Skin epidermis (tissue), 12 donors: ENCODE measurements around the gene SCRN2.

Source experiments
- H3K27ac ChIP-seq, 21 experiments: fragments of 200-600 bp; sonication (generic) in 11 of 21; one replicate each; pipeline ENCODE4 v1.5.0; 2020; ENCODE audit warnings: mild to moderate bottlenecking in 3 of 21, inconsistent platforms in 2 of 21, moderate library complexity in 2 of 21
- H3K4me3 ChIP-seq, 7 experiments: fragments of 200-600 bp; sonication (generic) in 2 of 7; one replicate each; pipeline ENCODE4 v1.5.0; 2020; ENCODE audit warnings: inconsistent platforms in 2 of 7, mild to moderate bottlenecking in 2 of 7, moderate library complexity in 1 of 7

The SCRN2 gene

DNA sequence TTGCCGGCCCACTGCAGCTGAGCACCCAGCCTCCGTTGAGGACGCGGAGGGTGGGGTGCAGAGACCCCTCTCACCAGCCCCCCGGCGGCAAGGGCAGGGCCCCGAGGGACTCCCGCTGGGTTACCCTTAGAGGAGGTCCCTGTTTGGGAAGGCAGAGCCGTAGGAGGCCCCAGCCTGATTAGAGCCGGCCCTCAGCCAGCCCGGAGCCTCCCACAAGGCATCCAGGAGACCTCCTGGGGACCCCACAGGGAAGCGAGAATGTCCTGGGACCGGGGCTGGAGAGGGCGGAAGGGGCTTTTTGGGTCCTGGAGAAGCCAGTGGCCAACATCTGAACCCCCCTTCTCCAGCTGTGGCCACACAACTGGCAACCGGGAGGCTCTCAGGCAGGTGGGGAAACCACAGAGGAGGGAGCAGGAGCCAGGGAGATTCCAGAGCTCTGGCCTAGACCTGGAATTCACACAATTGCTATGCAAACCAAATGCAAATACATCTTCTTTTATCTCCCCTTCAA lies 31.6 kb upstream of the SCRN2 start:
- H3K27ac ChIP-seq: peak overlapping the region in 3 of 21 experiments; percentile 19 to 41 (median 23)
- peak overlapping the region in 1 of 7 experiments; percentile 10 for H3K4me3 ChIP-seq

DNA sequence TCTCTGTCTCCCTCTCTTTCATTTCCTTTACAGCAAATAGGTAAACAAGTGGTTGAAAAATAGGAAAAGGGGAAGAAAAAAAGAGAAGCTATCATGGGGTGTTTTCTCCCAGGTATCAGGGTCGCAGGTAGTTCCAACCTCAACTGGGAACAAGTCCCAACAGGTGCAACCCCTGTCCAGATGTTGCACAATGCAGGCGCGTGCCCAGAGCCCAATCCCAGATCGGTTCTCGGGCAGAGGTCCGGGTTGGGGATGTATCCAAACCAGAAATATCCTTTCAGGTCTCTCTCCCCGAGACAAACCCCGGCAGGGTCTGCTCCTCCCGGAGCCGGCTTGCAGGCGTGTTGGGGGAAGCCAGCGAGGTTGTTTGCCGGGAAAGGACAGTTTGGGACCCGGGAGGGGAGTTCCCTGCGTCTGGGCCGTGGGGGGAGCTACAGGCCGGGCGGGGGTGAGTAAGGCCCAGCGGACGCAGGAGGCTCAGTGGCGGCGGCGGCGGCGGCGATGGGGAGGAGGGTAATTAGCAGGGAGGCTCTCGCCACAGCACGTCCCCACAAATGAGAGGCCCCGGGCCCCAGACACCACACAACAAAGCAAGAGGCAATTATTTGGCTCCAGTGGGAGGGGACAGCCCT lies 31.1 kb upstream of the SCRN2 start:
- Histone ChIP-seq H3K4me3 (peak overlapping the region in 1 of 7 experiments; percentile 10), H3K27ac (peak overlapping the region in 3 of 21 experiments; percentile 19 to 41 (median 23))

DNA sequence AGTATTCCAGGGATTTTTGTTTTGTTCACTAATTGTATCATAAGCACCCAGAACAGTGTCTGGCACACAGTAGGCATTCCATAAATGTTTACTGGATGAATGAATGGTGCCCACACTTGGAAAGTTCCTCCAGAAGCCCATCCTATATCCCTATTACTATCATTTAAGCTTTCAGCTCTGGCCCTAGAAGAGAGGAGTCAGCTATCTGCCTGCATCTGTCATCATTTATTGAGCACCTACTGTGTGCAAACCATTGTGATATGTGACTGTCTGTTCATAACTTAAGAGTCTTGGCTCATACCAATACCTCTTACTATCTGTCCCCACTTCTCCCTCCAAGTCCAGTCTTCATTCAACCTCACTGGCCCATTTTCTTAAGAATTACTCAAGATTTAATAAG lies 30.0 kb upstream of the SCRN2 start:
- H3K27ac ChIP-seq: no peak overlapping the region
- no peak overlapping the region for H3K4me3 ChIP-seq

DNA sequence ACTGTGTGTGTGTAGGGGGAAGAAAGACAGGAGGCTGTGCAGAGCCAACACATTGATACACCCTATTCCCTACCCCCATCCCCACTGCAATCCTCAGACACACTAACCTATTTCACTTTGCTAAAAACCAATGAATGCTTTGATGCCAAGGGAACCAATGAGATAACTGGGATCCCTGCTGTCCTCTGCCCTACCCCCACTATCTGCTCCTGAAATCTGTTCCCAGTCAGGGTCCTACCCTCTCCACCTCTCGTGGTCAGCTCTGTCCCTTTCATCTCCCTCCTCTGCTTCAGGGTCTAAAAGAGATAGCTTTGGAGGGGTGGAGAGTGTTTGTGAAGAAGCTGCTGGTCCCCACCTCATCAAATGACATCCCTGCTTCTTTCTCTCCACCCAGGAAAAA lies 29.0 kb upstream of the SCRN2 start:
- no peak overlapping the region for H3K4me3 ChIP-seq
- no peak overlapping the region for H3K27ac ChIP-seq

DNA sequence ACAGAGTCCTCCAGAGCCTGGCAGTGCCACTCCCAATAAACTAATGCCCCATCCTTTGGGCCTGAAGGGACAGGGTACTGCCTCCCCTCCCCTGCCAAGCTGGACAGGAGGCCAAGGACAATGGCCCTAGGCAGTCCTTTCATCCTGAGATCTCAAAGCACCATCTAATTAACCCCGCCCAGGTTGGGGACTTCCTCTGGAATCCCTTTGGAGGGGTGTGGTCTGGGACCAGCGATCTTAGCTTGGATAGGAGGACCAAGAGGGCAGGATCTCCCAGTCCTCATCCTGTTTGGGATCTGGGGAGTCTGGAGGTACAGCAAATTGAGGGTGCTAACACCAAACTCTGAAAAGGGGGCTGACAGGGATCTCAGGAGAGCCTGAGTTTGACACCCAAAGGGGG lies 28.0 kb upstream of the SCRN2 start:
- H3K27ac ChIP-seq: no peak overlapping the region
- H3K4me3 ChIP-seq: no peak overlapping the region

DNA sequence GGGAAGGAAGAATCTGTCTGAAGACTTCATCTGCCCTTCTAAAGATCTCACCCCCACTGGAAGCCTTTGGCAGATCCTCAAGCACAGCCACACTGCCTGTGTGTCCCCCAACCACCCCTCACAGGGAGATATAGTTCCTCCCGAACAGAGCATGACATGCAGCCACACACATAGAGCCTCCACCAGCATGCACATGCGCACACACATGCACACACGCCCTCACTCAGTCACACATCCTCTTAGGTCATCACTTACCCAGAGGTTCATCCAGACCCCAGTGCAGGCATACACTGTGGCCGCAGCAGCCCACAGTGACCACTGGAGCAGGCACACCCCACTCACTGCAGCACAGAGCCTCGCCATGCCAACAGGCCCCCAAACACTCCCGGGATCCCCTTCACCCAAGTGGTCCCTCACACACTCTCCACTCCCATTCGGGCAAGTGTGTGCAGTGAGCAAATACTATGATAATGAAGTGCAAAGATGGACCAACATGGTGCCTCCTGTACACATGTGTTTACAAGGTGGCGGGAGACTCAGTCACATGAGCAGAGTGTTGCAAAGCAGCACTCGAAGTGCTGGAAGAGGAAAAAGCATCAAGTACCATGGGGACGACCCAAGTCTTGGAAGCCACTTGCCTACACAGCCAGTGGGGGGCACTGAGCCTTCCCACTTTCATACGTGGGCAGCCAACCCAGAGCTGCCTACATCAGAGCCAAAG lies 26.9 kb upstream of the SCRN2 start:
- H3K4me3 ChIP-seq: no peak overlapping the region
- H3K27ac ChIP-seq: no peak overlapping the region

DNA sequence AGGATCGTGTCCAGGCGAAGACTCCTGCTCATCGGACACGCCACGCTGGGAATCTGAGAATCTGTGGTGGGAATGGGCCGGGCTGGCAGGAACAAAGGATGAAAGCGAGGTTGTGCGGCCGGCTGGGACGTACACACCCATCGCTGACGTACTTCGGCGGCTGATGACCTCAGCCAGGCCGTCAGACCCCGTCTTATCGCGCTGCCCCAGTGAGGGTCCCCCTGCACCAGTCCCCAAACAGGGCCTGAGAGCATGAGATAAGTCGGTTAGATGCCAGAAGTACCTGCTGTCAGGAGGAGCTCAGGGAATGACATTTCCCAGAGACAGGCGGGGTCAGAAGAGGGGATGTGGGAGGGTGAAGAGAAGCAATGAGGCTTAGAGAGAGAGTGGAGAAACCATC lies 25.9 kb upstream of the SCRN2 start:
- Histone ChIP-seq H3K4me3 (no peak overlapping the region), H3K27ac (peak overlapping the region in 1 of 21 experiments; percentile 17)

DNA sequence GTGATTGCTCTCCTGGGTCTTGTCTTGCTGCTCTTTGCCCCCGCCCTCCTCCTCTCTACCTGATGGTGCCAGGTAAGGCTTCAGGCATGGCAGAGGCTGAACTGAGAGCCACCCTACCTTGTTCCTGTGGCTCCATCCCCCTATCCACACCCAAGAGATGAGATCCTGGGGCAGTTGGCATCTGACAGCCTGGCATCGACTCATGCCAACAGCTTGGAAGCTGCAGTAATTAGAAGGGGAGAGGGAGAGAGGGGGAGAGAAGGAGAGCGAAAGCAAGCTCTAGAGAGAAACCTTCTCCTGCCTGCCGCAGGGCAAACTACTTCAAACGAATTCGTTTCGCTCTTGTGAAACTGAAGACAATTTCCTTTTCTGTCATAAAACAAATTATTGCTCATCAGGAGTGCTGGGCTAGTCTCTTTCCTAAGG lies 23.7 kb upstream of the SCRN2 start:
- no peak overlapping the region for H3K27ac ChIP-seq
- H3K4me3 ChIP-seq: no peak overlapping the region

DNA sequence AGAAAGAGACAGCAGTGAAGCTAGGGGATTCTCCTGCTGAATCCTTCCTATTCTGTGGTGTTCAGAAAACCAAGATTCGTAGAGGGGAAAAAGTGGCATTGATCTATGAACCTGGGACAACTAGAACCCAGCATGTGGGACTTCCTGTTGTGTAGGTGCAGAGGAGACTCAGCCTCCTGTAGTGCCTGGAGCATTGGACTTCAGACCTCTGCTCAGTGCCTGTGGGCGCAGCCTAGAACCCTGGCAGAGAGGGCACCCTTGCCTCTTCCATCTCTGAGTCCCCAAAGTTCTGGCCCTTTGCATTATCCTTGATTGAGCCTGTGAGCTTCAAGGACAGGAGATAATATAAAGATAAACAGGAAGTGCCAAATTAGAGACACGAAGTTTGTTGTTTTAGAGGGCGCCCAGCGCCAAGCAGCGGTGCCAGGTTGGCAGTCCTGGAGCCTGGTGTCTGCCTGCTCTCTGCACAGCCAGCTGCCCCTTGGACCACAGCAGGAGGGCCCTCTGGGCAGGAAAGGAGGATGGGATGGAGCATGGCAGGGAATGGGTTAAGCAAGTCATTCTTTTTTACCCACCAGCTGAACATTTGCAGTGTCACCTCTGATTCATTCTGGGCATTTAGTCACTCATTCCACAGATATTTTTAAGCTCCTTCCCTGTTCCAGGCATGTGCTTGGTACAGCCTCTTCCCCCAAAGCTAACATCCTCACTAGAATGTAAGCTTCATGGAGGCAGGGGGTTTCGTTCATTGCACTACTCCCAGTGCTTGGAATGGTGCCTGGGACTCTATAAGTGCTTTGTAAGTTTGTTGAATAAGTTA lies 21.8 kb upstream of the SCRN2 start:
- Histone ChIP-seq H3K27ac (no peak overlapping the region), H3K4me3 (no peak overlapping the region)

DNA sequence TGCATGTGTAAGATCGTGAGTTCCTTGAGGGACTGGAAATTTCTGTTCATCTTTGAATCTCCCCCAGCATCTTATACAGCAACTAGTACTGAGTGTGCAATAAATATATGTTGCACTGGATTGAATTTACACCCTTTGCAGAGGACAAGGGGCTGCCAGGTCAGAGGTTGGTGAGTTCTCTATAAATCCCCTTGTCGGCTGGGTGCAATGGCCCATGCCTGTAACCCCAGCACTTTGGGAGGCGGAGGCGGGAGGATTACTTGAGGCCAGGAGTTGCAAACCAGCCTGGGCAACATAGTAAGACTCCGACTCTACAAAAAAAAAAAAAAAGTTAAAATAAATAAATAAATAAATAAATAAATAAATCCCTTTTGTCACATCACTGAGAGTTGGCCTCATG lies 19.3 kb upstream of the SCRN2 start:
- Histone ChIP-seq H3K4me3 (no peak overlapping the region), H3K27ac (no peak overlapping the region)

DNA sequence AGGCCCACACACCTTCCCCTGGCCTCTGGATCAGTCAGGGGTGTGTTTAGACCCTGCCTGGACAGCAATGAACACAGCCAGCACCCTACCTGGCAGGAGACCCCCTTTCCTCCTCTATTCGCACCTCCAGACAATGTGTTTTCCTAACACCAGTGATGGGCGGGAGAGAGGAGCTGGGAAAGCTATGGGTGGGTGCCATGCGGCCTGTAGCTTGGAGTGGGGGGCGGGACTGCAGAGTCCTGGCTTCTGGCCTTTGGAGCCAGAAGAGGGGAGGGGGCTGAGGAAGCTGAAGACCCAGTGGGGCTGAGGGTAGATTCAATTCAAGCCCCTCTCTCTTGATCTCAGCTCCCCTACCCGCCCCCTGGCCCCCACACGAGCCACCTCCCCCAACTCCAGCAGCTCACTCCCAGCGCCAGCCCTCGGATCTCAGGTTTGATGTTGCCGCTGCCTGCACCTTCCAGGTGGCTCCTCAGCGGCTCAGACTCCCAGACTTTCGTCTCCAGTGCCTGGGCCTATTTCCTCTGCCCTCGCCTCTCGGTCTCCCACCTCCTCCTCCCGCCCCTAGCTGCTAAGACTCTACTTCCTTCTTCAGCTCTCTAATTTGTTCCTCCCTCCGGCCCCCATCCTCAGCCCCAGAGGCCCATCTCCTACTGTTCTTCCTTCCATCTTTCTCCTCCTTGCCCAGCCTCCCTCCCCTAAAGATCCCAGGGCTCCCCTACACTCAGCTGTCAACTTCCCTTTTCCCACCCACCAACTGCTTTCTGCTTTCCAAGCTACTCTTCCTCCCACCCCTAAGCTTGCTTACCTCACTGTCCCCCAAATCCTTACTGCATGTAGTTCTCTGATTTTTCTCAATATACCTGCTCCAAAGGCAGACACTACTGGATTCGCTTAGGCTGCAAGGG lies 16.7 kb upstream of the SCRN2 start:
- no peak overlapping the region for H3K4me3 ChIP-seq
- H3K27ac ChIP-seq: no peak overlapping the region

DNA sequence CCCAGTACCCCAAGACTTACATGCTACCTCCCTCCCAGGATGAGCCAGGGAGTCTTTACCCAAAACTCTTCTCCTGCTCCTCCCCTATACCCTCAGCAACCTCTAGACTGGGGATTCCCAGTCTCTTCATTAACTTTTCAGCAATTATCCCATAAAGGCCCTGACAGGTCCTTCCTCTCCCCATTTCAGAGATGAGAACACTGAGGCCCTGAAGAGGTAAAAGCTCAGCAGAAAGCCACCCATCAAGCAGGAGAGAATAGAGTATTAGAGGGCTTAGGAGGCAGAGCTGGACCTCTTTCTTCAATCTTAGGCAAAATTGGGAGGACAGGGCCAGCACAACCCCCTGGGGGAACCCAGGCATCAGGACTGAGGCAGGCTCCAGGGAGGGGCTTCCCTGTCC lies 15.8 kb upstream of the SCRN2 start:
- no peak overlapping the region for H3K4me3 ChIP-seq
- H3K27ac ChIP-seq: no peak overlapping the region

DNA sequence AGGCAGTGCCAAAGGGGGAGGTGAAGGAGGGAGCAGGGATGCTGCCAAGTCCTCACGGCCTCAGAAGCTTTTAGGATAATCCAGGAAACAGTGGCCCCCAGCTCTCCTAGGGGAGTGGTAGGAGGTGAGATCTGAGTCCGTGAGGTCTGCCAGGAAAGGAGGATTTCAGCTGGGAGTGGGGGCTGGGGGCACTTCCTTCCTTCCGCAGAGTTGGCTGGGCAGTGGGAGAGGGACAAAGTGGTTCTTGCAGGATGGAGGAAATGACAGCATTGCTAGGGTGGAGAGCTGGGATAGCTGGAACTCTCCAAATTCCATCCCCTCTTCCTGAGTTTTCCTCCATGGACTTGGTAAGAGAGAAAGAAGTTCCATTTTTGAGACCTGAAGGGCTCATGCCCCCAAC lies 14.7 kb upstream of the SCRN2 start:
- Histone ChIP-seq H3K27ac (no peak overlapping the region), H3K4me3 (no peak overlapping the region)

DNA sequence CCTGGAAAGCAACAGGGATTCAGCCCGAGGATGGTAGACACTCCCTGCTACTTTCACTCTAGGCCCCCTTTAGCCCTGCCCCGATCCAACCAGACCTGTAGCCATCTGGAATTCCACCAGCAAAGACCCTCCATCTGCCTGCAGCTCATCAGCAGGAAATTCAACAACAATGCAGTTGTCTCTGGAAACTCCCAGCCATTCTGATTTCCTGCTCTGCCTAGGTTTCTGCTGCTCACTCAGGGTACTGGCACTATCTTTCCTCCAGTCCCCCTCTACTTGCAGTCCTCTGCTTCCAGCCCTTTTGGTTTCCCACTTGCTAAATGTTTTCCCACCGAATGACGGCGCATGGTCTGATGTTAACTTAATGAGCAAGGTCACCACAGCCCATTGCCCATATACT lies 12.5 kb upstream of the SCRN2 start:
- Histone ChIP-seq H3K27ac (no peak overlapping the region), H3K4me3 (no peak overlapping the region)

DNA sequence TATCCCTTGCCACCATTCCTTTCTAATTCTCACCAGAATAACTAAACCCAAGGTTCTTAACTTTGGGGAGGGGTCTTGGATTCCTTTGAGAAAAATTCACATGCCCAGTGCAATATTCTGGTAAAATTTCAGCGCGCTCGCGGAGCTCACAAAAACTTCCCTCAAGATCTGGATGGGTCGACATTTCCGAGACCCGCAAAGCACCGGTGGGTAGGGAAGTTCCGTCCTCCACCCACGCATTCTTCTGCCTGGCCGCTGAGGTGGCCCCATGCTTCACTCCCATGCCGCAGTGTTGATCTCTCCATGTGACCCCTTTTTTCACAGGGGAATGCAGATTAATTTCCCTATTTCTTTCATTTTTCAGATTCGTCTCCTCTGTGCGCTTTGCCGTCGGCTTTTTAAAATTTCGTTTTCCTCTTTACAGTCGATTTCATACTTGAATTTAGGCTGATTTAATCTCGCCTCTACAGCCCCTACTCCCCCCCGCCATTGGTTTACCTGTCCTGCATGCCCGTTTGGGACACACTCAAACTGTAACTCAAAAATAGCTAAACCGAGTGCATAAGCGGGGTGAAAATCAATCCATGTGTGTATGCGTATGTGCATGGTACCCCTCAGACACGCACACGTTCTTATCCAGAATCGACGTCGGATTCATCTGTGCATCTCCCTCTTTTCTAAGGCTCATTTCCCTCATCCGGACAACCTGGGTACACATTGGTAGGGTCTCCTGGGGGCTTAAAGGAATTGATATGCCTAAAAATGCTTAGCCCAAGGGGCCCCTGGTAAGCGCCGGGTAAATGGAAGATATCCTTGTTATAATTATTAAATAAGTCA lies 11.3 kb upstream of the SCRN2 start:
- H3K27ac ChIP-seq: no peak overlapping the region
- H3K4me3 ChIP-seq: no peak overlapping the region

DNA sequence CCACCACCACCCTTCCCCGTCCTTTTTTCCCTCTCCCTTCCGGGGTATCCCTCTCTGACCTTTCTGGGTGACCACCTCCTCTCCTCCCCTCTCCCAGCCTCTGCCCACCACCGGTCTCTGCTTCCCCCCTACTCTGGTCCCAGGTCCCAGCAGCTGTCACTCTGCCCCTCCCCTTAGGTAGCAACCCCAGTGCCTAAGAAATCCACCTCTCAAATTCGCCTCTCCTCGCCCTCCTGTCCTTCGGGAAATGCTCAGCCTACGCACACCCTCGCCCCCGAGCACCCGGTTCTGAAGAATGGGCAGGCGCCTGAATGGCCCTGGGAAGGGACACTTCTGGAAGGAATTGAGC lies 10.7 kb upstream of the SCRN2 start:
- Histone ChIP-seq H3K27ac (no peak overlapping the region), H3K4me3 (no peak overlapping the region)

DNA sequence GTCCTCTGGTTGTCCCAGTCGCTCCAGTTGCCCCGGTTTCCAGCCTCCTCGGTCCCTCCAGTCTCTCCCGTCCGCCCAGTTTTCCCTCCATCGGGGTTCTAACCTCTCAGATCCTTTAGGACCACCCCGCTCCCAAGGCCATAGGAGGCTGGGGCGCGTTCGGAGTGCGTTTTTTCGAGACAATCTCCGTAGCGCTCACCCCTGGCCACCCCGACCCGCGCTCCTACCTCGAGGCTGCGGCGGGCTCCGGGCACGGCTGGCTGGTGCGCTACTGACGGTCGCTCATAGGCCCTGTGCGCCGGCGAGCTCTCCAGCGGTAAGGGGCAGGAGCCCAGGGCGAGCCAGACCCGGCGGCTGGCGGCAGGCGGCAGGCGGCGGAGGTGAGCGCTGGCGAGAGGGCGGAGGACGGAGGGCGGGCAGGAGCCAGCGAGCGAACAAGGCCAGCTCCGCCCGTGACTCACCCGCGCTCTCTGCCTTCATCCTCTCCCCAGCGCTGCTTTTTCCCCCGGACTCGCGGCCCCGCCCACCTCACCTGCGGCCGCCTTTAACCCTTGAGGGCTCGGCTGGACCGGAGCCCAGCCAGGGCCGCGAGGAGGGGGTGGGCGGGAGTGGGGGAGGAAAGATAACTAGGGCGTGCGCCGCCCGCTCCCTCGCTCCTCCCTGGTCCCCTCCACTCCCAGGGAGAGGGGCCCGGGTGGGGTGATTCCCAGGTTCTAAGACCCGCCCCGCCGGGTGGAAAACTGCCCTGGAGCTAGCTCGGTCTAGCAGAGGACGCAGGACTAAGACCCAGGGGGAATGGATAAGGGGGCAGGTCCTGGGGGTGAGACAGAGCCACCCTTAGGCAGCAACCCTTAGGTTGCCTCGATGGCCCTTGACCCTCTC lies 9.9 kb upstream of the SCRN2 start, which contains the start of gene SP6:
Gene SP6 (minus strand): TSS at position 472 of the 882 bp plus-strand sequence. CDS start 2,734 bp downstream, outside the sequence.
- H3K4me3 ChIP-seq: peak within 1 kb of the TSS; percentile 8 to 46 (median 35)
- H3K27ac ChIP-seq: peak within 1 kb of the TSS in 14 of 21 experiments; percentile 1 to 80 (median 56)

DNA sequence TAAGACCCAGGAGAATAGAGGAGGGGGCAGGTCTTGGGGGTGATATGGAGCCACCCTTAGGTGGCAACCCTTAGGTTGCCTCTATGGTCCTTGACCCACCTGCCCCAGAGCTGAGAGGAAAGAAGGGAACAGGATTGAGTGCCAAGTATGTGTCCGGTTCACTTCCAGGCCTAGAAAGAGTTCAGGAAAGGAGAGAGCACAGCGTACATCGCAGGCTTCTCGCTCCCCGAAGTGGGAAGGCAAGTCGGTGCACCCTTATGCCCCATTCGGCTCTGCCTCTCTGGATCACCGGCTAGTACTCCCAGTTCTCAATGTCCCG lies 9.3 kb upstream of the SCRN2 start:
- H3K4me3 ChIP-seq: peak overlapping the region; percentile 8 to 46 (median 35)
- peak overlapping the region in 12 of 21 experiments; percentile 1 to 80 (median 55) for H3K27ac ChIP-seq
